RKO (cell line): ENCODE results near the gene TRIM46.

Experiments used
- DNase-seq: peaks from one replicate; pipeline ENCODE4 v3.0.0-alpha.2; 2016; ENCODE audit warnings: low spot score

Gene TRIM46, protein sequence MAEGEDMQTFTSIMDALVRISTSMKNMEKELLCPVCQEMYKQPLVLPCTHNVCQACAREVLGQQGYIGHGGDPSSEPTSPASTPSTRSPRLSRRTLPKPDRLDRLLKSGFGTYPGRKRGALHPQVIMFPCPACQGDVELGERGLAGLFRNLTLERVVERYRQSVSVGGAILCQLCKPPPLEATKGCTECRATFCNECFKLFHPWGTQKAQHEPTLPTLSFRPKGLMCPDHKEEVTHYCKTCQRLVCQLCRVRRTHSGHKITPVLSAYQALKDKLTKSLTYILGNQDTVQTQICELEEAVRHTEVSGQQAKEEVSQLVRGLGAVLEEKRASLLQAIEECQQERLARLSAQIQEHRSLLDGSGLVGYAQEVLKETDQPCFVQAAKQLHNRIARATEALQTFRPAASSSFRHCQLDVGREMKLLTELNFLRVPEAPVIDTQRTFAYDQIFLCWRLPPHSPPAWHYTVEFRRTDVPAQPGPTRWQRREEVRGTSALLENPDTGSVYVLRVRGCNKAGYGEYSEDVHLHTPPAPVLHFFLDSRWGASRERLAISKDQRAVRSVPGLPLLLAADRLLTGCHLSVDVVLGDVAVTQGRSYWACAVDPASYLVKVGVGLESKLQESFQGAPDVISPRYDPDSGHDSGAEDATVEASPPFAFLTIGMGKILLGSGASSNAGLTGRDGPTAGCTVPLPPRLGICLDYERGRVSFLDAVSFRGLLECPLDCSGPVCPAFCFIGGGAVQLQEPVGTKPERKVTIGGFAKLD

GRCh38 chr1:155173478-155174323 lies at the start of gene TRIM46:
Gene TRIM46 (plus strand): TSS chr1:155173849. CDS start chr1:155173967, 118 bp downstream.
- DNase-seq = no peak

DNA sequence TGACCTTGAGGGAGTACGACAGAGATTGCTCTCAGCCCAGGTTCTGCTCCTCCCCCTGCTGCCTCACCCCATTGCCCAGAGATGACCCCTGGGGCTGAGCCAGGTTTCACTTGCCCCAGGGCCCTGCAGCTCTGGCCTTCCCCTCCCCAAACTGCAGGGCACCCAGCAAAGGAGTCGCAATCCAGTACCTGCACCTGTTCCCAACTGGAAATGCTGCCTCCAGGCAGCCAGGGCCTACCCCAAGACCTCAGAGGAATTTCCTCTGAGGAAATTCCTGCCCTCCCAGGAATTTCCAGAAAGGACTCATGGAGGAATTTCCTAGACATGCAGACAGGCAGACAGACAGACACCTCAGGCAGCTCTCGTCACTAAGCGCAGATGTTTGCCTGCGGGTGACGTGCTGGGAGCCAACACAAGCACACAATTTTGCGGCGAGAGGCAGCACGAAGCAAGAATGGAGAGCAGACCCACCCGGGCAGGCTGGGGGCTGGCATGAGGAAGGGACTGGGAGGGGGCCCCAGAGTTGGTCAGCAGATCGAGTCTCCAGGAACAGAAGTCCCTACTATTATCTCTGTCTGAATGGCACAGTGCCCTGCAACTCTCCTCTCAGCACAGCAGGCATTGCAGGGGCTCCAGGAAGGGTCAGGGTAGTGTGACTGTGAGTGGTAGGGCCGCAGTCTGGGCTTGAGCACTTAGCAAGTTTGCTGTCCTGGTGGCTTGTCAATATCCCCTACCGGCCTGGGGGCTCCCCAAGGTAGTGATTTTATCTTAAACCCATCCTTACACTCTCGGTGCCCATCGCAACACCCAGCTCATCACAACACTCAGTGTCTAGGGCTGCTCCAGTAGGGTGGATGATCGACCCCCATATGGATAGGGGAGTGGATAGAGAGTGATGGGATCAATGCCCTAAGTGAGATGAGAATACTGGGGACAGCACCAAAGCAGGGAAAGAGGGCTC lies 48.9 kb upstream of the TRIM46 start:
- no peak for DNase-seq

DNA sequence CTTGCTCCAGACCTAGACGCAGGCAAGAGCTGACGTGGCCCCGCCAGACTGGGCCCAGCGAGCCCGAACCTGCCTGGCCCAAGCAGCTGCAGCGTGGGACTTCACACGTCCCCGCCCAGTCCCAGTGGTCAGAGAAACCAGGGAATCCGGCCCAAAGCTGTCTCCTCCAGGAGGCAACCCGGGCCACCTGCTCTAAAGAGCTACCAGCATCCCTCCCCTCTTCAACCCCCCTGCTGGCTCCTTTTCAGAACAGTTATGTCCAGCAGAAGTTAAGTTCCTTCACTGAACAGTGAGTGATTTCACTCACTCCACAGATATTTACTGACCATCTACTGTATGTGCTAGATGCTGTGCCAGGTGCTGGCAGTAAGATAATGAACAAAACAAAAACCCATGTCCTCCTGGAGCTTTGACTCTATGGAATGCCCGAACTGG lies 48.1 kb upstream of the TRIM46 start:
- no peak for DNase-seq

DNA sequence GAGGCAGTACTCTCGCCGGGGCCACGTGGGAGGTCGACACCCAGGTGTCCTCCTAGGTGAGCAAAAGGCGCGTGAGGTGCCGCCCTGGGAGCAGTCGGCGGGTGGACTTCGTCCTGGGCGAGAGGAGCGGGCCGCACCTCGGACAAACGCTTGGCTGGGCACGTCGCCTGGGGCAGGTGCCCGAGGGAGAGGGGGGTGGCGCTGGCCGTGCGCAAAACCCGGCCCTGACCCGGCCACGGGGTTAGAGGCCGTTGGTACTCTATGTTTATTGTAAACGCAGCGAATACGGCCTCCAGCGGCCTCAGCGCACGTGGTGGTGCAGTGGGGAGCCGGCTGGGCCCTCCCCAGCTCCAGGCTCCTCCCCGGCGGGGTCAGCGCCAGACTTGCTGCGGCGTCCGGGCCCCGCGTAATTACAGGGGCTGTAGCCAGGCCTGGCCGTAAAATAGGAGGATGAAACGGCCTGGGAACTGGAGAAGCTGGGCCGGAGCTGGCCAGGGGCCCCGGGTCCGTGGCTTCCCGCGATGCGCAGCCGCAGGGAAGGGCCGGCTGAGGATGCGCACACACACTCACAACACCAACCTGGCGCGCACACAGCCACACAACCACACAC lies 47.6 kb upstream of the TRIM46 start:
- no peak for DNase-seq

- no peak for DNase-seq
These were observed 47.0 kb upstream of the TRIM46 start for GRCh38 chr1:155126556-155127104.

DNA sequence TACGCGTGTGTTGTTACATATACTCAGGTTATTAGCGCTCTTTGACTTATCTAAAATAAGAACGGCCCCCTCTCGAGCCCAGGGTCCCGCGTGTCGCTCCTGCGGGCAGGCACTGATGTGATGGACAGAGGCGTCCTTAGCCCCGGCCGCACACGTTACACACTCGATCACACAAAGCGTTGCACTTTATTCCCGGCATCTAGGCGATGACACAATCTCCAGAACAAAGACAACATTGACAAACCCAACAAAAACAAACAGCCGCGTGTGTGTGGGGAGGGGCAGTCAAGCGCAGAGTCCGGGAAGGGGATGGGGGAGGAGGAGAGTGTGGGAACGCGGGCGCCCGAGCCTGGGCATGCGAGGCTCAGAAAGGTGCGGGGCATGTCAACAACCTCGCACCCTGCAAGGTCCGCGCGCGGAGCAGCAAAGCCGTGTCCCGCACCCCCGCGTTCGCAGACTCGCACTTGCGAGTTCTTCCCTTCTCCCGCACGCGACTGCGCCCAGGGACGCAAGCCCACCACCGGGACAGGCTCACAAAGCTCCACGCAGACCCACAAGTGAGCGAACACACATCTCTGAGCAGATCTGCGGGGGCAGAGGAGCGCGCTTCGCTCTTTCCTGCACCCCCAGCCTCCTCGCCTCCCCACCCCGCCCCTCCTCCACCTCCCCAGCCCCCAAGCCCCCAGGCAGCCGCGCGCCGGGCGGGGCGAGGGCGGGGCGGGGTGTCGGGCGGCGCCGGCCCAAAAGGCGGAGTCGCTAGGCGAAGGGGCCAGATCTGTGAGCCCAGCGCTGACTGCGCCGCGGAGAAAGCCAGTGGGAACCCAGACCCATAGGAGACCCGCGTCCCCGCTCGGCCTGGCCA lies 46.3 kb upstream of the TRIM46 start, which contains the start of gene EFNA1:
Gene EFNA1 (plus strand): TSS at position 772 of the 862 bp plus-strand sequence. CDS start 102 bp downstream, outside the sequence.
- DNase-seq = peak; percentile 40

GRCh38 chr1:155127967-155128754 lies 45.5 kb upstream of the TRIM46 start:
- no peak for DNase-seq

DNA sequence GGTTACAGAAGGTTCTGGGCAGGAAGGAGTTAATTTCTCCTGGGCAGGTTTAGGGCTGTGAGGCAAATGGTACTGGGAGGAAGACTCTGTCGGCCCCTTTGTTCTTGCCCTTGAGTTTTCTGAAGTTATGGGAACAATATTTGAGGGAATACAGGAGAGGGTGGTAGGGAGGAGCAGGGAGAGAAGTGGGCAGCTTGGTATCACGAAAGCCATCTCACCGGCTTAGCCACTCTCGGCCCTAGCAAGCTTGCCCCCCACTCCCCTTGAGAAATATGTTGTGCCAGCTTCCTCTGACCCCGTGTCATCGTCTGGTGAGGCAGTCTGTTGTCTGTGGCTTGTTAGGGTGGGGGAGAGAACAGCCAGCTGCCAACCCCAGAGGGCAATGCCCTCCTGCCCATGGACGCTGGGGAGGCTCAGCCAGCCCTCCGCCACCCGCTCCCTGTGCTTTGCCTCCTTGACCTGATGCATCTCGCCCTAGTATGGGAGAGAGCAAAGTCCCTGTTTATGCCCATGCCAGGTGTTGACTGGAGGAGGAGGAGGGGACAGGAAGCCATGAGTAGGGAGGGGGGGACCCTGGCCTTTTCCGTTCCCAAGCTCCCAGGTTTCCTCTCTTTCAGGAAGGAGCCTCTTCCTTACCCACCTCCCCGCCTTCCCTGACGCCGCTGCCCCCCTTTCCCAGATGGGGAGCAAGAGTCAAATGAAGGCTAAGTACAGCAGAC lies 44.7 kb upstream of the TRIM46 start:
- DNase-seq = no peak

- no peak for DNase-seq
These were observed 43.2 kb upstream of the TRIM46 start for GRCh38 chr1:155130272-155131006.

DNA sequence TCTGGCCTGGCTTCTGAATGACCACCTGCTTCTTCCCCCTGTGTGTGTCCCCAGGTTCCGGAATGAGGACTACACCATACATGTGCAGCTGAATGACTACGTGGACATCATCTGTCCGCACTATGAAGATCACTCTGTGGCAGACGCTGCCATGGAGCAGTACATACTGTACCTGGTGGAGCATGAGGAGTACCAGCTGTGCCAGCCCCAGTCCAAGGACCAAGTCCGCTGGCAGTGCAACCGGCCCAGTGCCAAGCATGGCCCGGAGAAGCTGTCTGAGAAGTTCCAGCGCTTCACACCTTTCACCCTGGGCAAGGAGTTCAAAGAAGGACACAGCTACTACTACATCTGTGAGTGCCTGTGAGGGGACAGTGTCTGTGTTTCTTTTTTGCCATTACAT lies 42.4 kb upstream of the TRIM46 start:
- DNase-seq = no peak

DNA sequence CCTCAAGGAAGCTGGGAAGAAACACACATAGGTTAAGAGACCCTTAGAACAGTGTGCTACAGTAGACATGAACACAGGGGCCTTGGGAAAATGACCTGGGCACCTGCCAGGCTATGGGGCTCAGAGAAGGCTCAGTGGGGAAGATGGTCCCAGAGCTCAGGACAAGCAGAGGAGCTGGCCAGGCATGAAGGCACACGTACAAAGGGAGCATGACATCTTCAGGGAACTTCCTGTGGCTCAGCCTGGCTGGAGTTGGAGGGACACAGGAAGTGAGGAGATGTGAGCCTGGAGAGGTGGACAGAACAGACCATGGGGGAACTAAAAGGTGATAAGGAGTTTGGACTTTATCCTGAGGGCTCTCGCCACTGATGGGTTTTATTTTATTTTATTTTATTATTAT lies 41.8 kb upstream of the TRIM46 start:
- no peak for DNase-seq

GRCh38 chr1:155133799-155134281 lies 39.8 kb upstream of the TRIM46 start:
- no peak for DNase-seq

DNA sequence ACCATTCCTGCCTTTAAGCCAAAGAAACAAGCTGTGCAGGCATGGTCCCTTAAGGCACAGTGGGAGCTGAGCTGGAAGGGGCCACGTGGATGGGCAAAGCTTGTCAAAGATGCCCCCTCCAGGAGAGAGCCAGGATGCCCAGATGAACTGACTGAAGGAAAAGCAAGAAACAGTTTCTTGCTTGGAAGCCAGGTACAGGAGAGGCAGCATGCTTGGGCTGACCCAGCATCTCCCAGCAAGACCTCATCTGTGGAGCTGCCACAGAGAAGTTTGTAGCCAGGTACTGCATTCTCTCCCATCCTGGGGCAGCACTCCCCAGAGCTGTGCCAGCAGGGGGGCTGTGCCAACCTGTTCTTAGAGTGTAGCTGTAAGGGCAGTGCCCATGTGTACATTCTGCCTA lies 39.3 kb upstream of the TRIM46 start:
- no peak for DNase-seq

DNA sequence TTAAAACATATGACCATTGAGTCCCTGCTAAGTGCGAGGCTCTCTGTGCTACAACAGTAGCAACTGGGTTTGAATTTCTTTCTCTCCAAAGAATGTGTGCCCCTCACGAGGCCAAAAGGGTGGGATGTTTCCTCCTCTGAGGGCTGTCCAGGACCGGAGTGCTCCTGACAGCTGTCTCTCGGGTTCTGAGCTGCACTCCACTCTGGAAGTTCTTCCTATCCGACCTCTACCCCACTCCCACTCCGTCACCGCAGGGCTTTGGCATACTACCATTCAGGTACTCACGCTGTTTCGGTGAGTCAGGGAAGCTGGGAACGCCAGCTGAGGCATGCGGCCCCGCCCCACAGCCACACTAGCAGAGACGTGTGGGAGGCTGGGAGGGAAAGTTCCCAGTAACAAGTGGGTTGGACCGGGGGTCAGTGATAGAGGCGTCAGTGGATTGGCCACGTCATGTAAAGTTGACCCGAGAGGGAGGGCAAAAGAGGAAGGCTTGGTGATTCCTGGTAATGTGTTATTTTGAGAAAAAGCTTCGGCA lies 38.7 kb upstream of the TRIM46 start:
- peak; percentile 95 for DNase-seq

DNA sequence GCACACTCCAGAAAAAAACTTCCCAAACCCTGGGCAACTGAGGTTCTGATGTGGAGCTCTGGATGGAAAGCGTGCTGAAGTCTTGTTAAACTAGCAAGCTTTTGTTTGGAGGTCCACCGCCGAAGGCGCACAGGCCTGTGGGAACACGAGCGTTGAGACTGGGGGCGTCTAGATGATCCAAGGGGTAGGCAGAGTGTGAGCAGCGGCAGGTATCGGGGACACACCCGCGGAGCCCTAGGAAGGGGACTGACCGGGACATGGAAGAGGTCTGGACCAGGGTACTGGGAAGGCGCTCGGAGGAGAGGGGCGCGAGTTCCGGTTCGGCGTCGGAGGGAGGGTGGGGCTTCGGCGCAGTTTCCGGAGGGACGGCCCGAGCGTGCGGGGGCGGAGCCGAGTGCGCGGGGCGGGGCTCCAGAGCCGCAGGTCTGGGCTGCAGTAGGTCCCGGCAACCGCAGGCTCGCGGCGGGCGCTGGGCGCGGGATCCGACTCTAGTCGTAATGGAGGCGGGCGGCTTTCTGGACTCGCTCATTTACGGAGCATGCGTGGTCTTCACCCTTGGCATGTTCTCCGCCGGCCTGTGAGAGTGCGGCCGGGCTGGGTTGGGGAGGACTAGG lies 38.1 kb upstream of the TRIM46 start, which contains the start of gene SLC50A1:
Gene SLC50A1 (plus strand): TSS at position 438 of the 614 bp plus-strand sequence. CDS start 60 bp downstream, at position 498.
- peak; percentile 95 for DNase-seq

DNA sequence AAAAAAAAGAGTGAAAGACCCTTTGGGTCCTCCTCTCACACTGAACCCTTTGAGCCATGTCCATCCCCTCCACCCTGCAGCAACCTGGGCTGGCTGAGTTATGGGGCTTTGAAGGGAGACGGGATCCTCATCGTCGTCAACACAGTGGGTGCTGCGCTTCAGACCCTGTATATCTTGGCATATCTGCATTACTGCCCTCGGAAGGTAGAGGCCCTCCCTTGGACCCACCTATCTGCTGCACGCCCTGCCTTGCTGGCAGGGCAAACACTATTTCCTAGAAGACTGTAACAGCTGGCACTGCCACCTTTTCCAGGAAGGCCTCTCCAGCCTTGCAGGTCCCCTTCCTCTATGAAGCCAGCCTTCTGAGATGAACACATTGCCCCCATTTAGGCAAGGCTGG lies 36.9 kb upstream of the TRIM46 start:
- DNase-seq = peak; percentile 34
